ENCODE data around the gene ZNF324. TPM values are rescaled to one million over a fixed set of nuclear protein-coding genes. Genes with fewer than 3 reads are reported as not detected.

The ZNF324 gene
- total and polyA plus RNA-seq, 7 experiments from 2014 or later = 9.3 to 28.0 (median 22.3) TPM

- intact Hi-C loops (cut with micrococcal nuclease) = no loop called here
- H3K36me3 Mint-ChIP-seq = peaks cover 0 to 4% (median 0%) of the 10 kb centered on the region in 5 donors
- peaks cover 0 to 12% (median 0%) of the 10 kb centered on the region in 7 donors for H3K4me1 Mint-ChIP-seq
- Histone ChIP-seq H3K36me3 (ENCODE audit: control insufficient read depth in 2 of 3, insufficient read depth in 3 of 3, low read length in 3 of 3) (no peaks in the 10 kb centered on the region), H3K27me3 (ENCODE audit: control insufficient read depth in 2 of 2, insufficient read depth in 2 of 2, low read length in 2 of 2) (no peaks in the 10 kb centered on the region), H3K27ac (ENCODE audit: low read depth, low read length) (no peak overlapping the region), H3K9me3 (ENCODE audit: control insufficient read depth in 2 of 3, low read length in 3 of 3) (no peaks in the 10 kb centered on the region), H3K4me3 (ENCODE audit: low read length) (no peak overlapping the region), H3K4me1 (ENCODE audit: control insufficient read depth in 2 of 2, insufficient read depth in 2 of 2, low read length in 2 of 2) (no peaks in the 10 kb centered on the region)
- ATAC-seq (no peak), DNase-seq (no peak)
- ChIA-PET POLR2A (no interaction called here), CTCF (no interaction called here)
- H3K27me3 Mint-ChIP-seq = no peaks in the 10 kb centered on the region
- H3K9me3 Mint-ChIP-seq = no peaks in the 10 kb centered on the region
- no peak overlapping the region for H3K27ac Mint-ChIP-seq
- H3K4me3 Mint-ChIP-seq = no peak overlapping the region
Observed at GRCh38 chr19:58491393-58491792, 24.5 kb downstream of the ZNF324 start.

- Mint-ChIP-seq H3K27ac (no peak overlapping the region), H3K4me3 (no peak overlapping the region), H3K27me3 (no peaks in the 10 kb centered on the region), H3K4me1 (peaks cover 0 to 17% (median 0%) of the 10 kb centered on the region in 7 donors), H3K9me3 (no peaks in the 10 kb centered on the region), H3K36me3 (peaks cover 0 to 4% (median 0%) of the 10 kb centered on the region in 5 donors)
- H3K4me1 ChIP-seq (ENCODE audit: control insufficient read depth in 2 of 2, insufficient read depth in 2 of 2, low read length in 2 of 2) = no peaks in the 10 kb centered on the region
- DNase-seq (no peak), ATAC-seq (no peak)
- H3K27me3 ChIP-seq (ENCODE audit: control insufficient read depth in 2 of 2, insufficient read depth in 2 of 2, low read length in 2 of 2) = no peaks in the 10 kb centered on the region
- no peak overlapping the region for H3K4me3 ChIP-seq (ENCODE audit: low read length)
- H3K36me3 ChIP-seq (ENCODE audit: control insufficient read depth in 2 of 3, insufficient read depth in 3 of 3, low read length in 3 of 3) = no peaks in the 10 kb centered on the region
- intact Hi-C loops (cut with micrococcal nuclease) = no loop called here
- no peaks in the 10 kb centered on the region for H3K9me3 ChIP-seq (ENCODE audit: control insufficient read depth in 2 of 3, low read length in 3 of 3)
- no peak overlapping the region for H3K27ac ChIP-seq (ENCODE audit: low read depth, low read length)
- CTCF ChIA-PET = interaction anchor here (1.3 kb wide), 1 partner anchor 26 kb away, joined by 4 read pairs; no protein-coding TSS in a partner anchor
- POLR2A ChIA-PET = no interaction called here
Observed at GRCh38 chr19:58492265-58492664, 25.4 kb downstream of the ZNF324 start.

GRCh38 chr19:58497634-58498170, 30.8 kb downstream of the ZNF324 start:
- Mint-ChIP-seq H3K27me3 (no peaks in the 10 kb centered on the region), H3K4me1 (peaks cover 8 to 32% (median 21%) of the 10 kb centered on the region in 7 donors), H3K9me3 (peaks cover 6 to 19% (median 11%) of the 10 kb centered on the region in 11 donors), H3K36me3 (peaks cover 0 to 11% (median 0%) of the 10 kb centered on the region in 5 donors), H3K27ac (peak overlapping the region in 3 of 9 donors; percentile 33 to 49 (median 39)), H3K4me3 (peak overlapping the region in 9 of 10 donors; percentile 13 to 98 (median 55))
- Histone ChIP-seq H3K9me3 (ENCODE audit: control insufficient read depth in 2 of 3, low read length in 3 of 3) (no peaks in the 10 kb centered on the region), H3K4me3 (ENCODE audit: low read length) (no peak overlapping the region), H3K4me1 (ENCODE audit: control insufficient read depth in 2 of 2, insufficient read depth in 2 of 2, low read length in 2 of 2) (peaks cover 12 to 15% of the 10 kb centered on the region in 2 donors), H3K27ac (ENCODE audit: low read depth, low read length) (no peak overlapping the region), H3K36me3 (ENCODE audit: control insufficient read depth in 2 of 3, insufficient read depth in 3 of 3, low read length in 3 of 3) (no peaks in the 10 kb centered on the region), H3K27me3 (ENCODE audit: control insufficient read depth in 2 of 2, insufficient read depth in 2 of 2, low read length in 2 of 2) (no peaks in the 10 kb centered on the region)
- POLR2A ChIA-PET = no interaction called here
- DNase-seq (no peak), ATAC-seq (no peak)
- CTCF ChIA-PET = no interaction called here
- intact Hi-C loops (cut with micrococcal nuclease) = loop anchor here (2.0 kb wide), 3 partner anchors 31 to 89 kb away; partner anchors contain the start of genes ZNF324 (in 1 of the 2), ZNF324B (in 1 of the 2) and ZNF584 (in 1 of the 2)

- Histone ChIP-seq H3K27ac (ENCODE audit: low read depth, low read length) (peak overlapping the region; percentile 72), H3K27me3 (ENCODE audit: control insufficient read depth in 2 of 2, insufficient read depth in 2 of 2, low read length in 2 of 2) (no peaks in the 10 kb centered on the region), H3K9me3 (ENCODE audit: control insufficient read depth in 2 of 3, low read length in 3 of 3) (no peaks in the 10 kb centered on the region), H3K4me1 (ENCODE audit: control insufficient read depth in 2 of 2, insufficient read depth in 2 of 2, low read length in 2 of 2) (peaks cover 12 to 15% of the 10 kb centered on the region in 2 donors), H3K36me3 (ENCODE audit: control insufficient read depth in 2 of 3, insufficient read depth in 3 of 3, low read length in 3 of 3) (no peaks in the 10 kb centered on the region), H3K4me3 (ENCODE audit: low read length) (peak overlapping the region; percentile 66)
- Mint-ChIP-seq H3K9me3 (peaks cover 6 to 24% (median 12%) of the 10 kb centered on the region in 11 donors), H3K36me3 (peaks cover 0 to 13% (median 0%) of the 10 kb centered on the region in 5 donors), H3K4me3 (peak overlapping the region; percentile 88 to 98 (median 94)), H3K27ac (peak overlapping the region; percentile 90 to 97 (median 95)), H3K27me3 (no peaks in the 10 kb centered on the region), H3K4me1 (peaks cover 8 to 32% (median 21%) of the 10 kb centered on the region in 7 donors)
- DNase-seq (no peak), ATAC-seq (no peak)
- CTCF ChIA-PET = interaction anchor here (1.2 kb wide), 1 partner anchor 57 kb away, joined by 3 read pairs; the partner anchor contains the start of gene CHMP2A
- POLR2A ChIA-PET = interaction anchor here (0.6 to 2.5 kb wide), 7 partner anchors 16 to 317 kb away, joined by 3 to 11 read pairs (median 4); partner anchors contain the start of genes ZBTB45 and ZNF446
- intact Hi-C loops (cut with micrococcal nuclease) = loop anchor here (1.0 to 2.0 kb wide), 15 partner anchors 16 to 220 kb away; partner anchors contain the start of genes MZF1 (in 2 of the 2), TRIM28 (in 2 of the 2), ZBTB45 (in 2 of the 2) and ZNF132 (in 2 of the 2)
Observed at GRCh38 chr19:58498316-58499020, 31.6 kb downstream of the ZNF324 start.

- Mint-ChIP-seq H3K27me3 (no peaks in the 10 kb centered on the region), H3K9me3 (peaks cover 6 to 32% (median 13%) of the 10 kb centered on the region in 11 donors), H3K4me1 (peaks cover 8 to 32% (median 21%) of the 10 kb centered on the region in 7 donors), H3K27ac (peak overlapping the region; percentile 90 to 97 (median 95)), H3K36me3 (peaks cover 0 to 13% (median 0%) of the 10 kb centered on the region in 5 donors), H3K4me3 (peak overlapping the region; percentile 88 to 98 (median 94))
- Histone ChIP-seq H3K4me3 (ENCODE audit: low read length) (peak overlapping the region; percentile 66), H3K27me3 (ENCODE audit: control insufficient read depth in 2 of 2, insufficient read depth in 2 of 2, low read length in 2 of 2) (no peaks in the 10 kb centered on the region), H3K27ac (ENCODE audit: low read depth, low read length) (peak overlapping the region; percentile 72), H3K9me3 (ENCODE audit: control insufficient read depth in 2 of 3, low read length in 3 of 3) (no peaks in the 10 kb centered on the region), H3K4me1 (ENCODE audit: control insufficient read depth in 2 of 2, insufficient read depth in 2 of 2, low read length in 2 of 2) (peaks cover 12 to 15% of the 10 kb centered on the region in 2 donors), H3K36me3 (ENCODE audit: control insufficient read depth in 2 of 3, insufficient read depth in 3 of 3, low read length in 3 of 3) (no peaks in the 10 kb centered on the region)
- POLR2A ChIA-PET = interaction anchor here (0.6 to 2.5 kb wide), 10 partner anchors 10 to 318 kb away, joined by 3 to 11 read pairs (median 4); partner anchors contain the start of genes ZBTB45 and ZNF446
- ATAC-seq (peak; percentile 93), DNase-seq (peak; percentile 76 to 96 (median 87))
- CTCF ChIA-PET = interaction anchor here (1.2 to 1.8 kb wide), 2 partner anchors 56 to 82 kb away, joined by 3 to 8 read pairs; partner anchors contain the start of gene CHMP2A
- intact Hi-C loops (cut with micrococcal nuclease) = loop anchor here (1.0 to 2.0 kb wide), 15 partner anchors 15 to 221 kb away; partner anchors contain the start of genes MZF1 (in 2 of the 2), TRIM28 (in 2 of the 2), ZBTB45 (in 2 of the 2) and ZNF132 (in 2 of the 2)
Observed at GRCh38 chr19:58499021-58499927, 32.4 kb downstream of the ZNF324 start.
